Heart right ventricle (tissue), 16 donors: ENCODE results near the gene FOXG1. TPM values are rescaled to one million over a fixed set of nuclear protein-coding genes. Genes with fewer than 3 reads are reported as not detected.

Source experiments
- ATAC-seq, 8 donors: fragments of 200-7000 bp; cut with Tn5 transposase; one replicate each; pipeline ENCODE4 v1.9.1; 2020; ENCODE audit warnings: mild to moderate bottlenecking in 8 of 8, moderate library complexity in 8 of 8, moderate number of reproducible peaks in 1 of 8
- DNase-seq, 2 donors: peaks; one replicate each; pipeline ENCODE4 v3.0.0-alpha.2; 2020
- H3K27ac ChIP-seq, 10 donors: fragments of 200-600 bp; sonication (generic) in 2 of 10; one replicate each; pipeline versions ENCODE4 v1.5.0 to v1.8.0; 2020 to 2022; ENCODE audit warnings: mild to moderate bottlenecking in 3 of 10
- H3K27me3 ChIP-seq, 7 donors: fragments of 200-600 bp; one replicate each; pipeline ENCODE4 v1.8.0; 2021 to 2022; ENCODE audit warnings: mild to moderate bottlenecking in 2 of 7
- H3K36me3 ChIP-seq, 9 donors: fragments of 200-600 bp; sonication (generic) in 1 of 9; one replicate each; pipeline versions ENCODE4 v1.5.0 to v1.8.0; 2020 to 2022; ENCODE audit warnings: mild to moderate bottlenecking in 2 of 9
- H3K4me1 ChIP-seq, 9 donors: fragments of 200-600 bp; sonication (generic) in 1 of 9; one replicate each; pipeline versions ENCODE4 v1.5.0 to v1.8.0; 2020 to 2022; ENCODE audit warnings: mild to moderate bottlenecking in 4 of 9
- H3K4me3 ChIP-seq, 10 donors: fragments of 200-600 bp; sonication (generic) in 2 of 10; one replicate each; pipeline versions ENCODE4 v1.5.0 to v1.8.0; 2020 to 2022; ENCODE audit warnings: mild to moderate bottlenecking in 7 of 10, moderate library complexity in 2 of 10
- H3K9me3 ChIP-seq, 11 donors: fragments of 200-600 bp in 10 of 11; sonication (generic) in 2 of 11; one replicate each; pipeline versions ENCODE4 v1.5.0 to v1.8.0; 2013 to 2022; ENCODE audit warnings: mild to moderate bottlenecking in 2 of 11, control low read depth in 1 of 11, moderate library complexity in 1 of 11
- WGBS, 2 donors: extraction: QIAGEN DNeasy Blood & Tissue Kit; methylation state at CpG; one replicate each; pipeline ENCODE4 v1.1.7; 2013; ENCODE audit warnings: inconsistent platforms in 1 of 2; 5-methylcytosine and 5-hydroxymethylcytosine counted together
- intact Hi-C, 10 donors: fragments of 100-400 bp; cut with DNase I; formaldehyde crosslinking; loops; one replicate each; pipeline versions ENCODE4 v1.11.1 to v1.14.2; 2022
- polyA plus RNA-seq, 2 donors: library from polyadenylated mRNA; stranded (reverse); fragments of 200-250 nt; gene quantifications; one replicate each; pipeline ENCODE4 v1.2.3, GENCODE V29; 2013
- total RNA-seq, 10 donors: library from RNA; stranded (reverse); fragmentation: NEBNext Ultra II Directional in 3 of 10; extraction: Animal tissue kit (Norgen Biotek cat#: 25700) in 3 of 10; gene quantifications; one replicate each; pipeline versions ENCODE4 v1.2.1 to v1.2.4, GENCODE V29; 2021 to 2023
- TF ChIP-seq, protein P1 (sequence below), 9 donors: fragments of 200-600 bp; sonication (generic) in 2 of 9; IDR thresholded peaks; one replicate each; pipeline versions ENCODE4 v1.5.0 to v1.8.0; 2021 to 2022; ENCODE audit warnings: antibody characterized with exemption in 9 of 9, mild to moderate bottlenecking in 5 of 9, moderate library complexity in 1 of 9
- donor health status: Arrhythmogenic right ventricular cardiomyopathy.
- donor health status: ischemic (EF 13 %, LVEDD 7.1; RV severe dilation, severe dysfunction).
- donor health status: healthy with polysubstance abuse.
- donor health status: DM: no; HTN: yes; CAD: no.
- donor health status: DM: no; HTN: no; CAD: no.
- donor health status: ischemic (EF 25% LVEDD 6.9; RV normal size, moderate dysfunction).
- donor health status: ischemic (EF 25% LVEDD 5.7; RV mildly dilated, moderate dysfunction).
- donor health status: healthy.
- donor health status: DM: yes; HTN: yes; CAD: no.
- donor health status: Ischemic cardiomyopathy.
- donor health status: ischemic (EF 35%, LVEDD 5.7; RV mildly dilated, moderate dysfunction).
- donor health status: nonischemic (EF 11% LVEDD 7.7; RV severe dilation, severe dysfunction).
- donor health status: DM: yes; HTN: yes; CAD: no.
- donor health status: PGD.
- donor health status: ischemic (EF 29% LVEDD 5.4; RV normal size, mild dysfunction).
- donor health status: nonischemic (EF 23%, LVEDD 6.1; RV moderate dilation, normal function).

Gene FOXG1
- total and polyA plus RNA-seq, 12 donors: not detected

DNA sequence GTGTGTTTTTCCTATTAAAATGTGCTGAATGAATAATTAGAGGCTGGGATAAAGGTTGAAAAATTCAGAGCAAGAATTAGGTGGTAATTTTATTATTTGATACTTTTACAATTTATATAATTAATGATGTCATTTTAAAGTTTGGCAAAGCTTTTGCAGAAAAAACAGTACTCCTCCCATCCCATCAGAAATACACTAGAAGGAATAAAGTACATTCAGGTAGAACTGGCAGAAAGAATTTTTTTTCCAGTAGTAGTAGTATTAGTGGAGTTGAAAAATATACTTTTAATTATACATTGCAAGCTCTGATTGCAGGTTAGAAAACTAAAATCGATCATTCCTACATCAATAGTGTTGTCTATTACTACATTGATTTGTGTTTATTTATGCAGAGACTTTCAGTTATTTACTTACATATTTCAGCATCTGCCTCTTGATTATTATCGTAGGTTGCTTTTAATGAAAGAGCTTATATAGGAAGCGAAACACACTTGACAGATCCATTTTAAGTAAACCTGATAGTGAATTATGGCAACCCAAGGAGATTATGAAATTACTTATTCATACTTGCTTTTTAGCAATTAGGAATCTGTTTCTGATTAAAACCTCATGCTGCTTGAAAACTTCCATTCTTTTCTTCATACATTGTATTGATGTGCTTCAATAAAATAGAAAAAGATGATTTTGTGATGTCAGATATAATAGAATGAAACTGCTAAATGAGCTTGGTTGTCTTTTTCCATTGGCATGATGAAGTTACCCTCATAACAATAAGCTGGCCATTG is 10.1 kb downstream of the FOXG1 start:
- H3K27ac ChIP-seq: no peak overlapping the region
- H3K4me1 ChIP-seq: no peaks in the 10 kb centered on the region
- peaks cover 7 to 100% (median 100%) of the 10 kb centered on the region in 7 donors for H3K27me3 ChIP-seq
- intact Hi-C loops: no loop called here
- WGBS, 2 donors: 18 to 22% methylated on average over 3 of the region's 3 CpGs
- DNase-seq: no peak
- no peak overlapping the region for H3K4me3 ChIP-seq
- ATAC-seq: no peak
- no peaks in the 10 kb centered on the region for H3K9me3 ChIP-seq
- TF ChIP-seq, protein P1, sequence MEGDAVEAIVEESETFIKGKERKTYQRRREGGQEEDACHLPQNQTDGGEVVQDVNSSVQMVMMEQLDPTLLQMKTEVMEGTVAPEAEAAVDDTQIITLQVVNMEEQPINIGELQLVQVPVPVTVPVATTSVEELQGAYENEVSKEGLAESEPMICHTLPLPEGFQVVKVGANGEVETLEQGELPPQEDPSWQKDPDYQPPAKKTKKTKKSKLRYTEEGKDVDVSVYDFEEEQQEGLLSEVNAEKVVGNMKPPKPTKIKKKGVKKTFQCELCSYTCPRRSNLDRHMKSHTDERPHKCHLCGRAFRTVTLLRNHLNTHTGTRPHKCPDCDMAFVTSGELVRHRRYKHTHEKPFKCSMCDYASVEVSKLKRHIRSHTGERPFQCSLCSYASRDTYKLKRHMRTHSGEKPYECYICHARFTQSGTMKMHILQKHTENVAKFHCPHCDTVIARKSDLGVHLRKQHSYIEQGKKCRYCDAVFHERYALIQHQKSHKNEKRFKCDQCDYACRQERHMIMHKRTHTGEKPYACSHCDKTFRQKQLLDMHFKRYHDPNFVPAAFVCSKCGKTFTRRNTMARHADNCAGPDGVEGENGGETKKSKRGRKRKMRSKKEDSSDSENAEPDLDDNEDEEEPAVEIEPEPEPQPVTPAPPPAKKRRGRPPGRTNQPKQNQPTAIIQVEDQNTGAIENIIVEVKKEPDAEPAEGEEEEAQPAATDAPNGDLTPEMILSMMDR (IDR thresholded peaks at IDR 0.05): no peak
- H3K36me3 ChIP-seq: no peaks in the 10 kb centered on the region

DNA sequence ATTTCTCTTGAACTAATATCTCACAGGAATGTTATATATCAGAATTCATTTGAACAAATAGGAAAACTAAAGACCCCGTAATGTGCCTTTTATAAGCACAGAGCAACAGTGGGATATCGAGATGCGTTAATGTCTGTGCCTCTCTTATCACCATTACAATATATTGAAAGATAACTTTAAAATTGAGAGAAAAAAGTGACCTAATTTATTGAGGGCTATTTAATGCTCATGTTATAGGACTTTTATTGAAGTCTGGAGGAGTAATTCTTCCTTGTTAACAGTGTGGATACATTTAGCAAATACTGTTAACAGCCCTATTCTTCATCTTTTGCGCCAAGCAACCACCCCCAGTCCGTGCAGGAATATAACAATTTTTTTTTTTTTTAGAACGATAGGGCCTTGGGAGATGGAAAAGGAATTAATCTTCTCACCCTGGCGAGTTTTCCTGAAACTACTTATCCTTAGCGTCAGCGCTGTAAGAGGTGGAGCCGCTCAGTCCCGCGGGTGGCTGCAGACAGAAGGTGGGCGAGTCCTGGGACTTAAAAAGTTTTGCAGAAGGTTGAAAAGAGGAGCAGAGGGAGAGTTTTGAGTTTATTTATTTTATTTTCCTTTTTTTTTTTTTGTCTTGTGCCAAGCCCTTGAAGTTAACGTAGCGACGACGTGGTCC is 11.0 kb downstream of the FOXG1 start:
- TF ChIP-seq, protein P1 (IDR thresholded peaks at IDR 0.05): no peak
- ATAC-seq (no peak), DNase-seq (no peak)

DNA sequence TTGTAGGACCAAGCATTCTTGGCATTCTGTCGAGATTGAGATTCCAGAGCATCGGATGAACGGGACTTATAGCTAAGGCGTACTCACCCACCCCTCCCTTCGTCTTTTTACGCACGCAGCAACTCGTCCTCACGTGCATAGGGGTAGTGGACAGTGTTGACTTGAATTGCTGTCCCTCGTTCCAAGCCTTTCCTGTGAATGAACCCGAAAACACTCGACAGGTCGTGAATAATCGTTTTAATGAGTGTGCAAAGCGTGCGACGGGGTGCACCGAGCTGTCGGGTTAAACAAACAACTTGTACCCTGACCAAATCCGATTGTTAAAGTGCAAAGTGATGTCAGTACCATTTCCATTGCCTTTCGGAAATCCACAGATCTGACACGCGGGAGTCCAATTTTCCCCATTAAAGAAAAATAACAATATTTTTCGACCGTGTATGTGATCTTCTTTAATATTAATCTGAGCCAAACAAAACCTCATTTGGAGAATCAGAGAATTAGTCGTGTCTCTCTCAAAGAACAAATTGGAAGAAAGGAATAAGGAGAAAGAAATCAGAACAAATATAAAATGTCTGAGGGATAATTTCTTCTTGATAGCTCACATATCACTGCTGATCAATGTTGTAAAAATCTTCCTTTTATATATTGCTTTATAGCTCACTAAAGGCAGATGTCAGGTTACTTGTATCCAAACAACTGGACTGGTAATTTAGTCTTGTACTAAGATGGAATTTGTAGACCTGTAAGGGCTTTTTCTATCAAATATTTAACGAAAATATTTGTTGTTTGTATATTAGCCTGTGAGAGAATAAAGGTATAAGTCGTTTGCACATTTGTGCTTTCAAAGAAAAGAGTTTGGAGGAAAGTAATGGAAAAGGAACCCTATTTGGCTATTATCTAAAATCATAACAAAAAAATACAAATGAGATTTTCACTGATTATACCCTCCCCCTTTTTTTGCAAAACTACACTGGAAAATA is 11.8 kb downstream of the FOXG1 start:
- Histone ChIP-seq H3K9me3 (no peaks in the 10 kb centered on the region), H3K36me3 (no peaks in the 10 kb centered on the region), H3K27ac (no peak overlapping the region), H3K27me3 (peaks cover 5 to 100% (median 100%) of the 10 kb centered on the region in 7 donors), H3K4me3 (no peak overlapping the region), H3K4me1 (no peaks in the 10 kb centered on the region)
- TF ChIP-seq, protein P1 (IDR thresholded peaks at IDR 0.05): no peak
- WGBS, 2 donors: 2 to 3% methylated on average over 28 of the region's 28 CpGs
- DNase-seq (no peak), ATAC-seq (no peak)
- intact Hi-C loops: no loop called here

More for the DNA sequence above, 11.0 kb downstream of the FOXG1 start:
- Histone ChIP-seq H3K27me3 (peaks cover 7 to 100% (median 100%) of the 10 kb centered on the region in 7 donors), H3K36me3 (no peaks in the 10 kb centered on the region), H3K4me3 (no peak overlapping the region), H3K9me3 (no peaks in the 10 kb centered on the region), H3K27ac (no peak overlapping the region), H3K4me1 (no peaks in the 10 kb centered on the region)
- intact Hi-C loops: no loop called here
- WGBS, 2 donors: 3 to 5% methylated on average over 17 of the region's 17 CpGs

DNA sequence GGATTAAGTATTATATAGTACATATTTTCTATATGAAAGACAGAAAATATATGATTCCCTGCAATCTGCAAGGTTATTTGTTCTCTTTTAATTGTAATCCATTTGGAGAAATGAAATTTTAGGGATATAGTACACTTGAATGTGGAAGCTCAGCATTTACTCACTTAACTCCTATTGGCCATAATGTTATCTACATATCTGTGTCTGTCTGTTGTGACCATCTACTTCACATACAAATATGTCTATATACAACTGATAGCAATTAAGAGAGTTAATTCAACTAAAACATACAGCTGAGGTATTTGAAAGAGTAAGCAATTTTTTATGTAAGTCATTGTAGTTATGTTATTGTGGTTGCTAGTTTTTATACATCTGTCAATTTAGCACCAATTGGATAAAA is 12.9 kb downstream of the FOXG1 start:
- H3K4me3 ChIP-seq: no peak overlapping the region
- H3K9me3 ChIP-seq: no peaks in the 10 kb centered on the region
- DNase-seq: no peak
- H3K4me1 ChIP-seq: no peaks in the 10 kb centered on the region
- ATAC-seq: no peak
- TF ChIP-seq, protein P1 (IDR thresholded peaks at IDR 0.05): no peak
- no peak overlapping the region for H3K27ac ChIP-seq
- no peaks in the 10 kb centered on the region for H3K36me3 ChIP-seq
- peaks cover 2 to 100% (median 100%) of the 10 kb centered on the region in 7 donors for H3K27me3 ChIP-seq
- intact Hi-C loops: no loop called here
